H9 (cell line): ENCODE results near the gene CALHM5. TPM values are rescaled to one million over a fixed set of nuclear protein-coding genes. Genes with fewer than 3 reads are reported as not detected.

Source experiments
- DNase-seq: peaks from one replicate; pipeline ENCODE4 v3.0.0-alpha.2; 2017
- H2AFZ ChIP-seq: one replicate; pipeline ENCODE4 v1.6.1; 2013; ENCODE audit warnings: mild to moderate bottlenecking, low read length, control low read depth, moderate library complexity
- H2AK5ac ChIP-seq: 2 replicates; pipeline ENCODE4 v1.6.1; 2013; ENCODE audit warnings: low read length, control low read depth, mixed read lengths; ENCODE audit not compliant: insufficient read length
- H2BK120ac ChIP-seq: one replicate; pipeline ENCODE4 v1.6.1; 2013; ENCODE audit warnings: low read depth, mild to moderate bottlenecking, low read length, control low read depth, inconsistent platforms; ENCODE audit not compliant: poor library complexity, severe bottlenecking
- H2BK12ac ChIP-seq: 2 replicates; pipeline ENCODE4 v1.6.1; 2013; ENCODE audit warnings: low read length, control low read depth, mixed read lengths, low read depth; ENCODE audit not compliant: insufficient read length
- H2BK15ac ChIP-seq: 2 replicates; pipeline ENCODE4 v1.6.1; 2013; ENCODE audit warnings: low read depth, low read length, control low read depth
- H2BK20ac ChIP-seq: one replicate; pipeline ENCODE4 v1.6.1; 2013; ENCODE audit warnings: low read depth, mild to moderate bottlenecking, low read length, control low read depth, inconsistent platforms; ENCODE audit not compliant: poor library complexity, severe bottlenecking
- H2BK5ac ChIP-seq: 2 replicates; pipeline ENCODE4 v1.6.1; 2013; ENCODE audit warnings: low read length, control low read depth, mixed read lengths; ENCODE audit not compliant: insufficient read length
- H3K14ac ChIP-seq: 2 replicates; pipeline ENCODE4 v1.6.1; 2013; ENCODE audit warnings: low read length, control low read depth; ENCODE audit not compliant: insufficient read depth
- H3K18ac ChIP-seq: 2 replicates; pipeline ENCODE4 v1.6.1; 2013; ENCODE audit warnings: low read depth, mild to moderate bottlenecking, mixed read lengths, low read length, control low read depth; ENCODE audit not compliant: insufficient read length
- H3K23ac ChIP-seq: 2 replicates; pipeline ENCODE4 v1.6.1; 2013; ENCODE audit warnings: low read length, control low read depth, mixed read lengths, low read depth; ENCODE audit not compliant: insufficient read length
- H3K23me2 ChIP-seq: 2 replicates; pipeline ENCODE4 v1.6.1; 2013; ENCODE audit warnings: low read depth, mild to moderate bottlenecking, mixed read lengths, low read length, control low read depth; ENCODE audit not compliant: insufficient read length, poor library complexity, severe bottlenecking
- H3K27ac ChIP-seq: 2 replicates; pipeline ENCODE4 v1.5.1; 2013; ENCODE audit warnings: low read length, control low read depth, mixed read lengths, low read depth; ENCODE audit not compliant: insufficient read length
- H3K27me3 ChIP-seq: 2 replicates; pipeline ENCODE4 v1.6.1; 2013; ENCODE audit warnings: low read length, control low read depth, inconsistent platforms; ENCODE audit not compliant: insufficient read depth
- H3K4ac ChIP-seq: 2 replicates; pipeline ENCODE4 v1.6.1; 2013; ENCODE audit warnings: low read depth, mild to moderate bottlenecking, control low read depth, inconsistent platforms, low read length, moderate library complexity
- H3K4me1 ChIP-seq: 2 replicates; pipeline ENCODE4 v1.6.1; 2013; ENCODE audit warnings: low read length, control low read depth, inconsistent platforms; ENCODE audit not compliant: insufficient read depth
- H3K4me2 ChIP-seq: 2 replicates; pipeline ENCODE4 v1.6.1; 2013; ENCODE audit warnings: low read length, control low read depth, mixed read lengths; ENCODE audit not compliant: insufficient read length, insufficient read depth
- H3K56ac ChIP-seq: 2 replicates; pipeline ENCODE4 v1.6.1; 2013; ENCODE audit warnings: low read depth, mild to moderate bottlenecking, mixed read lengths, low read length, control low read depth; ENCODE audit not compliant: insufficient read length
- H3K79me1 ChIP-seq: 2 replicates; pipeline ENCODE4 v1.6.1; 2013; ENCODE audit warnings: low read depth, mild to moderate bottlenecking, moderate library complexity, low read length, control low read depth, inconsistent platforms; ENCODE audit not compliant: insufficient read depth, poor library complexity, severe bottlenecking
- H3K79me2 ChIP-seq: 2 replicates; pipeline ENCODE4 v1.6.1; 2013; ENCODE audit warnings: low read length, control low read depth, inconsistent platforms; ENCODE audit not compliant: insufficient read depth
- H3K9ac ChIP-seq: 2 replicates; pipeline ENCODE4 v1.6.1; 2013; ENCODE audit warnings: low read length, control low read depth, mixed read lengths; ENCODE audit not compliant: insufficient read length; ENCODE audit errors: extremely low read depth
- H3K9me3 ChIP-seq: one replicate; pipeline ENCODE4 v1.6.1; 2013; ENCODE audit warnings: low read depth, low read length, inconsistent platforms; ENCODE audit not compliant: control insufficient read depth
- H3T11ph ChIP-seq: one replicate; pipeline ENCODE4 v1.6.1; 2013; ENCODE audit warnings: mild to moderate bottlenecking, low read length, control low read depth, inconsistent platforms
- H4K20me1 ChIP-seq: one replicate; pipeline ENCODE4 v1.6.1; 2013; ENCODE audit not compliant: control insufficient read depth, insufficient read length, insufficient read depth
- H4K5ac ChIP-seq: 2 replicates; pipeline ENCODE4 v1.6.1; 2013; ENCODE audit warnings: low read depth, mild to moderate bottlenecking, mixed read lengths, low read length, control low read depth; ENCODE audit not compliant: insufficient read length
- H4K8ac ChIP-seq: replicated peaks from 2 replicates; pipeline ENCODE4 v1.6.1; 2013; ENCODE audit warnings: low read length, control low read depth, mixed read lengths, low read depth; ENCODE audit not compliant: insufficient read length
- H4K91ac ChIP-seq: 2 replicates; pipeline ENCODE4 v1.6.1; 2013; ENCODE audit warnings: low read depth, mild to moderate bottlenecking, moderate library complexity, mixed read lengths, low read length, control low read depth; ENCODE audit not compliant: insufficient read length
- H3K27ac Mint-ChIP-seq, 3 experiments: 2 replicates in 2 of 3; 3 replicates in 1 of 3; pipeline ENCODE4 v1.8.0; 2020 to 2021; ENCODE audit warnings: mixed read lengths in 3 of 3, mild to moderate bottlenecking in 1 of 3, moderate library complexity in 1 of 3
- H3K27me3 Mint-ChIP-seq: 2 replicates; pipeline ENCODE4 v1.8.0; 2021; ENCODE audit warnings: low read depth, mild to moderate bottlenecking, moderate library complexity, mixed read lengths
- H3K36me3 Mint-ChIP-seq, 3 experiments: 2 replicates in 2 of 3; 3 replicates in 1 of 3; pipeline ENCODE4 v1.8.0; 2020 to 2021; ENCODE audit warnings: low read depth in 3 of 3, mixed read lengths in 3 of 3; ENCODE audit not compliant: insufficient read depth in 1 of 3
- H3K4me1 Mint-ChIP-seq, 2 experiments: 2 replicates each; pipeline ENCODE4 v1.8.0; 2020; ENCODE audit warnings: mixed read lengths in 2 of 2
- H3K4me3 Mint-ChIP-seq, 2 experiments: 2 replicates in 1 of 2; 3 replicates in 1 of 2; pipeline ENCODE4 v1.8.0; 2020 to 2021; ENCODE audit warnings: mild to moderate bottlenecking in 2 of 2, mixed read lengths in 2 of 2, moderate library complexity in 1 of 2
- H3K9me3 Mint-ChIP-seq, 2 experiments: 2 replicates in 1 of 2; 3 replicates in 1 of 2; pipeline ENCODE4 v1.8.0; 2020; ENCODE audit warnings: mild to moderate bottlenecking in 2 of 2, mixed read lengths in 2 of 2, moderate library complexity in 1 of 2
- CTCF ChIP-seq: fragments of 200-600 bp; sonication (generic); conservative IDR thresholded peaks from 3 replicates; pipeline ENCODE4 v1.8.0; 2021; ENCODE audit warnings: antibody characterized with exemption, mild to moderate bottlenecking
- WGBS: extraction: QIAGEN DNeasy Blood & Tissue Kit; methylation state at CpG from one replicate; pipeline ENCODE4 v1.1.7; 2013; ENCODE audit warnings: missing lambda C conversion rate, low lambda C conversion rate, mixed read lengths; ENCODE audit not compliant: insufficient read length; ENCODE audit errors: extremely low coverage; 5-methylcytosine and 5-hydroxymethylcytosine counted together
- total RNA-seq: library from RNA; stranded (reverse); gene quantifications from 2 replicates; pipeline ENCODE4 v1.2.1, GENCODE V29; 2021

The CALHM5 gene
- total RNA-seq, 1 experiment from 2014 or later = 0.09 TPM

GRCh38 chr6:116472706-116473105 is 38.7 kb upstream of the CALHM5 start:
- TF ChIP-seq CTCF = no peak
- no peak overlapping the region for H3K18ac ChIP-seq

More at GRCh38 chr6:116472706-116473105, 38.7 kb upstream of the CALHM5 start:
- Histone ChIP-seq H2BK15ac (no peak overlapping the region), H3K23ac (no peak overlapping the region), H3K9ac (no peak overlapping the region), H4K20me1 (no peaks in the 10 kb centered on the region), H2AK5ac (no peak overlapping the region), H3K4ac (no peak overlapping the region), H4K8ac (no peak overlapping the region), H3K14ac (no peak overlapping the region), H4K5ac (no peak overlapping the region), H2BK5ac (no peak overlapping the region), H3K23me2 (no peaks in the 10 kb centered on the region), H4K91ac (no peak overlapping the region), H2BK20ac (no peak overlapping the region), H3K4me2 (no peak overlapping the region), H3T11ph (no peak overlapping the region), H3K79me1 (no peaks in the 10 kb centered on the region), H3K4me1 (no peaks in the 10 kb centered on the region), H2BK12ac (no peak overlapping the region), H3K27me3 (no peaks in the 10 kb centered on the region), H3K79me2 (no peaks in the 10 kb centered on the region), H3K9me3 (no peaks in the 10 kb centered on the region), H2BK120ac (no peak overlapping the region), H2AFZ (no peak overlapping the region), H3K27ac (no peak overlapping the region), H3K56ac (no peak overlapping the region)
- no peaks in the 10 kb centered on the region for H3K36me3 Mint-ChIP-seq
- H3K9me3 Mint-ChIP-seq = no peaks in the 10 kb centered on the region
- H3K4me3 Mint-ChIP-seq = no peak overlapping the region
- H3K27ac Mint-ChIP-seq = peak overlapping the region in 1 of 3 experiments; percentile 47; a peak in 1 of 7 replicates
- no peak for DNase-seq
- no peaks in the 10 kb centered on the region for H3K27me3 Mint-ChIP-seq
- WGBS = no CpG with 5 or more reads among the region's 3 CpGs
- H3K4me1 Mint-ChIP-seq = peaks cover 0 to 2% of the 10 kb centered on the region in 2 experiments; a peak in 2 of 4 replicates
